Stimulated activated CD4-positive, alpha-beta T cell treated with anti-CD3 and anti-CD28 coated beads, Interleukin-4, amount 100 ng/mL, for 24 hours (primary cell): ENCODE measurements around the gene FYN.
"Not testable (repeated sequence)": the region's sequence is repeated elsewhere in the genome, so short reads cannot be mapped to it uniquely, and the experiment has no call there.

Experiments
- DNase-seq: peaks from one replicate; pipeline ENCODE4 v3.0.0-alpha.2; 2020

FYN gene

GRCh38 chr6:111805511-111806164 is 67.6 kb downstream of the FYN start:
- peak; percentile 76 for DNase-seq

- peak; percentile 75 for DNase-seq
These were observed 68.5 kb downstream of the FYN start for GRCh38 chr6:111804627-111805235.

DNA sequence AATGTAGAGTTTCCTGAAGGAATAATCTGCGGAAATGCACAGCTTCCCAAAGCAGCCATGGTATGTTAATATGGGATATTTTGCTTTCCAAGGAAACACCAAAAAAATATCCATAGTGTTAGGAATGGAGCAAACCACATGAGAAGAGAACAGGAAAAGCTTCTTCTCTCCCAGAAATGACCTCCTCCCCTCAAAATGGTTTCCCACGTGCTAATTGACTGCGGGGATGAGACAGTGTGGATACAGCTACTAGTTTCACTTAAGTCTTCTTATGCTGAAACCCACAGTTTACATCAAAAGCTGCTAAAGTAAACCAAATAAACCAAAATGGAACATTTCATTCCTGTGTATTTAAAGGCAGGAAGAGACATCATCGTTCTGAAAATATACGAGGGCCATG is 69.4 kb downstream of the FYN start:
- no peak for DNase-seq

- DNase-seq, result peak; percentile 58
These were observed 69.9 kb downstream of the FYN start for GRCh38 chr6:111803371-111803770.

- DNase-seq, result no peak
These were observed 70.4 kb downstream of the FYN start for GRCh38 chr6:111802720-111803330.

DNA sequence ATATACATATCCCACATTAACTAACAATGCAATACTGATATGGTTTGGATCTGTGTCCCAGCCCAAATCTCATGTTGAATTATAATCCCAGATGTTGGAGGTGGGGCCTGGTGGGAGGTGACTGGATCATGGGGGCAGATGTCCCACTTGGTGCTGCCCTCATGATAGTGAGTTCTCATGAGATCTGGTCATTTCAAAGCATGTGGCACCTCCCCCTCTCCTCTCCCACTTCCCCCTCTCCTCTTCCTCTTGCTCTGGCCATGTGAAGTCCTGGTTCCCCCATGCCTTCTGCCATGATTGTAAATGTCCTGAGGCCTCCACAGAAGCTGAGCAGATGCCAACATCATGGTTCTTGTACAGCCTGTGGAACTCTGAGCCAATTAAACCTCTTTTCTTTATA is 71.2 kb downstream of the FYN start:
- DNase-seq, result no peak

DNA sequence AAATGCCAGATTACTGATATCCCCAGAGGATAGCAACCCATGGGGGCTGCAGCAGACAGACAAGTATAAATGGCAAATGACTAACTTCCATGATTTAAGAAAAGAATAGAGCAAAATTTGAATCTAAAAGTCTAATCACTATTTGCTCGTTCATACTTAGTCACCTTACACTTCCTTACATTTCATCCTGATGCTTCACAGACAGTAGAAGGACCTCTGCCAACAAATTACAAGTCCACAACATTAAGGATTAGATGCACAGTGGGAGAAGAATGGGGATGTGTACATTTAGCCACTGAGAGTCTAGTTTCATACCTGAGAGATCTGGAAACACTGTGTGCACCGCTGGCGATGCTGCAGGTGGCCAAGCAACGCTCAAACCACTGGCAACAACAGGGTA is 72.4 kb downstream of the FYN start:
- DNase-seq, result no peak

GRCh38 chr6:111800259-111800765 is 72.9 kb downstream of the FYN start:
- DNase-seq, result no peak

- no peak for DNase-seq
These were observed 73.5 kb downstream of the FYN start for GRCh38 chr6:111799576-111800258.

DNA sequence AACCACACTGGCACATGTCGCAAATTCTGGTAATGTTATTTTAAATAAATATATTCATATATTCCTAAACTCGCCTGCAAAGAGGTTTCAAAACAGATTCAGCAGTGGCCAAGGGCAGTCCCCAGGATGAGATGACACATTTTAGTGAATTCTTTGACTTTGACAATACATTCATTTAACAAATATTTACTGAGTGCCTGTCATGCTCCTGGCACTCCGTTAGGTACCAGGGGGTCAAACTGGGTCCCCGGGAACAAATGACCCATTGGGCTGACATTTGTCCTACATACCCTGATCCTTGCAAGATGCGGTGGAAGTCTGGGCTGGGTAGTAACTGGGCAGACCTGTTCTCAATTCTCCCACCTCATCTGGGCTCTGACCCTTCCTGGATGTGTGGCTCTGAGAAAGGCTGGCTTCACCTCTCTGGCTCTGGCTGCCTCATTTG is 74.9 kb downstream of the FYN start:
- no peak for DNase-seq

DNA sequence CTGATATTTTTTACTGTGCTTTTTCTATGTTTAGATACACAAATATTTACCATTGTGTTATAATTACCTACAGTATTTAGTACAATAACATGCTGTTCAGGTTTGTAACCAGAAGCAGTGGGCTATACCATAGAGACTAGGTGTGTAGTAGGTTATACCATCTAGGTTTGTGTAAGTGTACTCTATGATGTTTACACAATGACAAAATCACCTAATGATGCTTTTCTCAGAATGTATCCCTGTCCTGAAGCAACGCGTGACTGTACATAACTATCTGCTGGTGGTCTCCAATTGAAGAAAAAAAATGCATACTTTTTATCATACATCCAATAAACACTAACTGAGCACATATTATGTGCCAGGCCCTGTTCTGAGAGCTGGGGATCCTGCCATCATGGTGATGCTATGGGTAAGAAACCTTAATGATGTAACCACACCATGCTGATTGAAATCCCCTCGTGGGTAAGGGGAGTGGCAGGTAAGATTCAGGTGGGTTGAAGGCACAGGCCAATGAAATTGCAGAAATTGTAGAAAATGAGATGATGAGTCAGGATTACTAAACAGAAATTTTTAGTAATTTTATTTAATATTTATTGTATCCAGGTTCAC is 76.8 kb downstream of the FYN start:
- DNase-seq, result peak; percentile 45

DNA sequence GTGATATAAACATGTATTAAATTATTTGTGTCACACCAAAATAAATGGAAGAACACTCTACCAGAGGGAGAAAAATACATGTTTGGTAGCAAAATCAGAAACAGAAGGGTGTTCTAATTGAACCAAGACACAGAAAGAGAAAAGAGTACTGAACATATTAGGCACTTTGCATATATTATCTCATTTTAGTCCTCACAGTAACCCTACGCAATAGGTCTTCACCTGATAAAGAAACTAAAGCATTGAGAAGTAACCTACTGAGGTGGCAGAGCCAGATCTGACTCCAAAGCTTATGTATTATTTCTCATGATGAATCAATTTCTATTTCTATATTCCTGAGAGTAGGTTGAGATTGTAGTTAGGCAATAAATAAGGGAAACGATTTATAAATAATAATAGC is 77.7 kb downstream of the FYN start:
- DNase-seq, result no peak

- no peak for DNase-seq
These were observed 78.4 kb downstream of the FYN start for GRCh38 chr6:111794727-111795452.

DNA sequence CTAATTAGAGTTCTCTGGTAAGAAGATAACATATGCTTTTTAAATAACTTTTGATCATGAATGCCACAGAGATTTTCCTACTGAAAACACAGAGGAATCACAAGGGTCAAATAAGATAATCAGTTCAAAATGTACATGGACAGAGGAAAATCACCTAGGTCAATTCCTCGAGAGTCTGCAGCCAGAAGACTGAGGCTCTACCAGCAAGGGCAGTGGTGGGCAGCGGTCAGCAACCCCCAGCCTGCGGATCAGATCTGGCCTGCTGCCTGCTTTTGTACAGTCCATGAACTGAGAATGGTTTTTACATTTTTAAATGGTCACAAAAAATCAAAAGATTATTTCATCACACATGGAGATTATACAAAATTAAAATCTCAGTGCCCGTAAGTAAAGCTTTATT is 79.0 kb downstream of the FYN start:
- no peak for DNase-seq

DNA sequence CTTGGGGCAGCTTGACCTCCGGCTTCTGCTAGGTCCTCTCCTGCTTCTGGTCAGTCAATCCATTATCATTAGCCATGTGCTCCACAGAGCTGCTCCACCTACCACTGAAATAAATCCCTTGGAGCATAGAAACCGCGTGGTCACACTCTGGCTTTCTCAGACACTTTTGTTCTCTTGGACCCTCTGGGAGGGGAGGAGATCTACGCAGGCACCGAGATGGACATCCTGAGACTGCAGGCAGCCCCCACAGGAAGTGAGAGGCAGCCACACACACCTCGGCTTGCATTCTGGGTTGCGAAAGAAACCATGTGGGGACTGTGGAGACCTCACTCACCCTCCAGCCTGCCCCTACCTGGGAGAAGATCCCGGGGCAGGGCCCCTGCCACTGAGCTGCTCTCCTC is 79.5 kb downstream of the FYN start:
- DNase-seq, result peak; percentile 47

- no peak for DNase-seq
These were observed 80.1 kb downstream of the FYN start for GRCh38 chr6:111792914-111793700.

- DNase-seq, result no peak
These were observed 81.0 kb downstream of the FYN start for GRCh38 chr6:111792241-111792640.

- DNase-seq, result no peak
These were observed 81.8 kb downstream of the FYN start for GRCh38 chr6:111791415-111791814.

- no peak for DNase-seq
These were observed 83.7 kb downstream of the FYN start for GRCh38 chr6:111789598-111789997.

- no peak for DNase-seq
These were observed 84.6 kb downstream of the FYN start for GRCh38 chr6:111788379-111789276.

GRCh38 chr6:111786151-111786550 is 87.1 kb downstream of the FYN start:
- not testable (repeated sequence) for DNase-seq
